ENCODE data around the gene ST3GAL6.

GRCh38 chr3:98776140-98776493, 13.0 kb downstream of the ST3GAL6 start:
- TF ChIP-seq POLR2AphosphoS5 (IDR thresholded peaks at IDR 0.05; ENCODE audit: borderline replicate concordance, low read depth, low read length) (no peak), EZH2 (IDR thresholded peaks at IDR 0.05) (no peak)

Data from SK-N-MC (cell line).